Activated T-helper 1 cell treated with anti-CD3 and anti-CD28 coated beads, Interleukin-2, amount 50 U/mL, for 16 hours (primary cell): Measurements from ENCODE around the gene ALOX12.
"Not testable (repeated sequence)": the region's sequence is repeated elsewhere in the genome, so short reads cannot be mapped to it uniquely, and the experiment has no call there.

ENCODE experiments used
- DNase-seq, 2 donors: peaks; one replicate each; pipeline ENCODE4 v3.0.0-alpha.2; 2020; ENCODE audit warnings: low read depth in 1 of 2, low spot score in 1 of 2

Gene ALOX12

DNA sequence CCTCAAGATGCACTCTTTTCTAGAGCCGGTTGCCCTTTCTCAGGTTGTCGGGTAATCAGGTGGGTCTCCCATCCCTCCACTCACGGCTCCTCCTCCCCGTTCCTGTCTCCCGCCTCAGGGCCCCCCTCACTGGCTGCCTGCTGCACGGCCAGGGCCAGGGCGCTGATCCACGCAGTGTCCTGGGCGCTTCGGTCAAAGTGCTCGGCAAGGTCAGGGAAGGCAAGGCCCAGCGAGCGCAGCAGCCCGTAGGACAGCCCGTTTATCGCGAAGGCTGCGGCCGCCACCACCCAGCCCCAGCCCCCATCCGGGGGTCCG lies 47.3 kb downstream of the ALOX12 start:
- no peak for DNase-seq

DNA sequence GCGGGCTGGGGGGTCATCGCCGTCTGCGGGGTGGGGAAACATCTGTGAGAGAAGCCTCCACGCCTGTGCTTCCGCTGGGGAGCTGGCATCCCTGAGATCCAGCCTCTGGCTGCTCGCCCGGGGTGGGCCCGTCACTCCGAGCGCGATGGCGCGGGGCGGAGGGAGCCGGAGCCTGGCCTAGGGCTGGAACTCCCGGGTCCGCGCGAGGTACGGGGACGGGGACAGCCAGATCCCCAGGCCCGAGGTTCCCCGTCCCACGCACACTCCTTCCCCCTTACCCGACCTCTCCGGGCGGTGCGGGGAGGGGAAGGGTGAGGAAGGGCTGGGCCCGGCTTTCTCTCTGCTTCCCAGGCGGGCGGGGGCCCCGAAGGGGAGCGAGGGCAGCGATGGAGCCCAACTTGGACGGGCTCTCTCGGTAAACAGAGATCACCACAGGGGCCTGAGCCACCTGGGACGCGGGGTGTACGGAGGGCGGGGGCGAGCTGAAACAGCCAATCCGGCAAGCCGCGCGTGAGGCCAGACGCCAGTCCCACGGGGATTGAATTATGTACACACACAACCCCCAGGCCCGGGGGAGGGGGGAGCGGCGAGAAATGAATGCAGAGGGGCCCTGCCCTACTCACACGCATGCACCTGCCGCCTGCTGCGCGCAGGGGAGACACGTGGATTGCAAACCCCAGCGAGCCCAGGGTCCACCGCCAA lies 47.8 kb downstream of the ALOX12 start, which contains the start of gene SLC16A11:
Gene SLC16A11 (minus strand): TSS at position 596 of the 702 bp plus-strand sequence. CDS start 579 bp downstream, at position 17.
- DNase-seq: no peak

DNA sequence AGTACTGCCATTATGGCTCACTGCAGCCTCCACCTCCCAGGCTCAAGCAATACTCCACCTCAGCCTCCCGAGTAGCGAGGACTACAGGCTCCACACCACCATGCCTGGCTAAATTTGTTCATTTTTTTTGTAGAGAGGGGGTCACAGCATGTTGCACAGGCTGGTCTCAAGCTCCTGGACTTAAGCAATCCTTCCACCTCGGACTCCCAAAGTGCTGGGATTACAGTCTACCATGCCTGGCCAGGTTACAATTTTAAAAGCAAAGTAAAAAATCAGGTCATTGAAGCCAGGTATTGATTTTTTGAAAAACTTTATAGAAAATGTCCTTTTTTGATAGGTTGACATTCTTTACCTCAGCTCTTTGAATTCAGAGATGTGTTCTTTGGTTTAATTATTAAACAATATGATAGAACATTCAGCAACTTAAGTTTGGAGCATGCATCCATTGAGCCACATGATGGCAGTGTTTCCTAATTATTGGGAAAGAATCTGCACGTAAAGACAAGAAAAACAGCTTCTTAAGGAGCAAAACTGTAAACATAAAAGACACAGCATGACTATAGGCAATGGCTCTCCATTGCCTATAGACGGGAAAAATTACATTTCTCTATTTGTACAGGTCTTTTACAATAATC lies 49.8 kb downstream of the ALOX12 start:
- DNase-seq: no peak

DNA sequence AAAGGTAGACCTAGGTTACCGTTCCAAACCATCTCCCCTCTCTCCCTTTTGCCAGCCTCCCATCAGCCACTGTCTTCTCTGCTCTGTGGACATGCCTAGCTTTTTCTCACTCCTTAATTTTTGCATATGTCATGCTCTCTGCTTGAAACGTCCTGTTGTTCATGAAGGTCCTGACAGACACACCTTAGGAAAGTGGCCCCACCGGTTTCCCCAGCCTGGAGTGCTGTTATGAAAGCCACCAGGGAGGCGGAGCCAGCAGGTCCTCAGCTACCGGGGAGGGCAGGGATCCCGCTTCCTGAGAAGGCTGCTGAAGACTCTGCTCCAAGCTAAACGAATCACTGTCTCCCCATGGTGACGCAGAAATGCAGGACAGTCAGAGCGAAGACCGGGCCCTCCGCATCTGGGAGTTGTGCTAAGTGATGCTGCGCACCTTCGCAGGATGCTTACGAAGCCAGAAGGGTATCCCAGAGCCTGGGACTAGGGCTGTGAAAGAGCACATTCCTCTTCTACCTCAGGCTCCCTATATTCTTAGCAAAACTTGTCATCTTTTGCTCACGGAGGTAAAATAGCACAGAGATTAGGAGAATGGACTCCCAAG lies 50.4 kb downstream of the ALOX12 start:
- no peak for DNase-seq

DNA sequence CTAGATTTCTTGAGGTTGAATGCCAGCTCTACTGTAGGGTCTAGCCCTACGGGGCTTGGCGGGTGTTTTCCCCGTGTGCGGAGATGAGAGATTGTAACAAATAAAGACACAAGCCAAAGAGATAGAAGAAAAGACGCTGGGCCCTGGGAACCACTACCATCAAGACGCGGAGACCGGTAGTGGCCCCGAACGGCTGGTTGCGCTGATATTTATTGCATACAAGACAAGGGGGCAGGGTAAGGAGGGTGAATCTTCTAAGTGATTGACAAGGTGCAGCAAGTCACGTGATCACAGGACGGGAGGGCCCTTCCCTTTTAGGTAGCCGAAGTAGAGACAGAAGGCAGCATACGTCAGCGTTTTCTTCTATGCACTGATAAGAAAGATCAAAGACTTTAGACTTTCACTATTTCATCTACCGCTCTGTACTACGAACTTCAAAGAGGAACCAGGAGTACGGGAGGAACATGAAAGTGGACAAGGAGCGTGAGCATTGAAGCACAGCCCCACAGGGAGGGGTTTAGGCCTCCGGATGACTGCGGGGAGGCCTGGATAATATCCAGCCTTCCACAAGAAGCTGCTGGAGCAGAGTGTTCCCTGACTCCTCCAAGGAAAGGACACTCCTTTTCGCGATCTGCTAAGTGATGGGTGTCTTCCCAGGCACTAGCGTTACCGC lies 51.0 kb downstream of the ALOX12 start:
- not testable (repeated sequence) for DNase-seq

DNA sequence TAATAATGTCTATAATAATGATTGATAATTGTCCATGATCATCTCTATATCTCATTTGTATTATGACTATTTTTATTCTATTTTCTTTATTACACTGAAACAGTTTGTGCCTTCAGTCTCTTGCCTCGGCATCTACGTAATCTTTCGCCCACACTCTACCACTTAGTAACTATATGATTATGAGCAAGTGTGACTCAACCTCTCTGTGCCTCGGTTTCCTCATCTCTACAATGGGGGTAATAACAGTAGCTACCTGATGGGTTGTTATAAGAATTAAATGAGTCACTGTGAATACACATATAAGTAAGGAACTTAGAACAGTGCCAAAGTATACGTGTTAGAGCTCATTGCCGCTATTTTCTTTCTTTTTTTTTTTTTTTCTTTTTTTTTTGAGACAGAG lies 51.7 kb downstream of the ALOX12 start:
- DNase-seq: no peak

DNA sequence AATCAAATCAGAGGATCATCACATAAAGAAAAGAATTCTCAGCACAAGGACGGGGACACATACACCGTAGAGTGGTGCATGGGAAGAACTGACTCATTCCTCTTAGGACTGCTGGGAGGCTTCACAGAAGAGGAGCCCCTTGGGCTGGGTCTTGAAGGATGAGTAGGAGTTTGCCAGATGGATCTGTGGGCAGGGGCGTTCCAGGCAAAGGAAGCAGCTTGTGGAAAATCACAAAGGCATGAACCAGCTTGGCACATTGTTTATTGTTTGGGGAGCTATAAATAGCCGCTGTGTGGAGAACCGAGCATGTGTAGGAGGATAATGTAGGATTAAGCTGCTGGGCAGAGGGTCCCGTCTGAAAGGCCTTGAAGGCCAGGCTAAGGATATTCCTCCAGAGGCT lies 53.1 kb downstream of the ALOX12 start:
- DNase-seq: no peak

DNA sequence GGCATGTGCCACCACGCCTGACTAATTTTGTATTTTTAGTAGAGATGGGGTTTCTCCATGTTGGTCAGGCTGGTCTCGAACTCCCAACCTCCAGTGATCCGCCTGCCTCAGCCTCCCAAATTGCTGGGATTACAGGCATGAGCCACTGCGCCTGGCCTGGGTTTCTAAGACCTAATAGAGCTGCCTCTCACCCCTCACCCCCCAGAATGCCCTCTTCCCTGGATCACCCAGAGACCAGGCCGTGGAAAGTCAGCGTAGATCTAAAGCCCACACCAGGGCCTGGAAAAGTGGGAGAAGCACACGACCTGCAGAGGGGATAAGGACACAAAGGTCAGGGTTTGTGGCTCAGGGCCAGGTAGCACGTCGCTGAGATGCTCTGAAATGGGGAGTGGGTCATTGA lies 54.7 kb downstream of the ALOX12 start:
- not testable (repeated sequence) for DNase-seq

DNA sequence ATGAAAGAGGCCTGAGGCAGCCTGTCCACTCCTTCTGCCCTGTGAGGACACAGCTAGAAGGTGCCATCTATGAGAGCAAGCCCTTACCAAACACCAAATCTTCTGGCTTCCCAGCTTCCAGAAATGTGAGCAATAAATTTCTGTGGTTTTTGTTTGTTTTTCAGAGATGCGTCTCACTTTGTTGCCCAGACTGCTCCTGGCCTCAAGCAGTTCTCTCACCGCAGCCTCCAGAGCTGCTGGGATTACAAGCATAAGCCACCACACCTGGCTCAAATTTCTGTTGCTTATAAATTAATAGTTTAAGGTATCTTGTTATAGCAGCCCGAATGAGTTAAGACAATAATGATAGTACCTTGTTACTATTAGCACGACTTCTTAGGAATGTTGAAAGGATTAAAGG lies 60.5 kb downstream of the ALOX12 start:
- DNase-seq: no peak

DNA sequence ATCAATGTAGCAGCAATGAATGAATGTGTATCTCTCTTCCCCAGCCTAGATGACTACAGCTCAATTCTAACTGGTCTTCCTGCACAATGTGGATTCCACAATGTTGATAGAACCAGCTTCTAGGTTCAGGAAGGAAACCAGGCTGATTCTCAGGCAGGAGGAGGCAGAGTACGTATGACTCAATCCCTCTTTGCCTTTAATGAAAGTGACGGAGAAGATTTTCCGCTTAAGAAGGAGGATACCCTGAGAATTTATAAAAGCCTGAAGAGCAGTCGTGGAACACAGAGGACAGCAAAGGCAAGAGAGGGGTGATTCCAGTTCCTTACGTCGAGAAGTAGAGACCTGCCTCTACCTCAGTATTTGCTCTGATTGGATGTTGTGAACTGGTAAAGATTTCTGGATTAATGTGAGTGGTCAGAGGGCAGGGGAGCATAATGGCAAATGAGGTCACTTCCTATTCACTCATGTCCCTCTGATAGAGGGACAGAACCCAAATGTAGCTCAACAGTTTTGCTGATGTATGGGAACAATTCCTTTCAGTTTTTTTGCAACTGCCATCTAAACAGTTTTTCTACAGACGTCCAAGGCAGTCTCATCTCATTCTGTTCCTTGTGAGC lies 63.1 kb downstream of the ALOX12 start:
- DNase-seq: no peak
